Measurements from ENCODE around the gene EEIG2. TPM values are rescaled to one million over a fixed set of nuclear protein-coding genes. Genes with fewer than 3 reads are reported as not detected.
A peak's percentile ranks its signal among the peaks of the same experiment; 100 is the strongest.

Gene EEIG2
- total RNA-seq (11.7 and 13.6 TPM in 2 replicates), polyA plus RNA-seq (4.4 and 7.1 TPM in 2 replicates), polyA minus RNA-seq (4.5 and 4.8 TPM in 2 replicates)
- total RNA-seq (2013): 14.1 TPM

- Histone ChIP-seq H3K9me3 (ENCODE audit: control extremely low read depth in 1 of 3, control insufficient read depth in 2 of 3, insufficient read depth in 1 of 3, low read length in 2 of 3) (no peaks in the 10 kb centered on the region), H3K4me3 (ENCODE audit: control extremely low read depth in 1 of 5, extremely low read depth in 1 of 5, insufficient read depth in 1 of 5, low read depth in 2 of 5, low read length in 4 of 5) (peak within 1 kb of the TSS; percentile 57 to 85 (median 74)), H3K79me2 (ENCODE audit: control insufficient read depth, insufficient read depth, low read length) (peaks cover 43% of the 10 kb centered on the region), H3K27me3 (replicated peaks in 1 of 4; ENCODE audit: control extremely low read depth in 1 of 4, control insufficient read depth in 3 of 4, insufficient read depth in 4 of 4, low read length in 3 of 4) (no peaks in the 10 kb centered on the region), H3K4me2 (replicated peaks; ENCODE audit: low read depth, low read length, poor library complexity, severe bottlenecking) (peak within 1 kb of the TSS; percentile 71), H3K27ac (ENCODE audit: low read length in 2 of 2) (peak within 1 kb of the TSS; percentile 75 to 82), H3K36me3 (replicated peaks in 1 of 2; ENCODE audit: control extremely low read depth in 1 of 2, control insufficient read depth in 1 of 2, extremely low read depth in 1 of 2, insufficient read depth in 2 of 2, low read length in 1 of 2) (no peaks in the 10 kb centered on the region), H3K4me1 (ENCODE audit: control insufficient read depth in 2 of 2, insufficient read depth in 2 of 2, low read length in 2 of 2) (peaks cover 54 to 59% of the 10 kb centered on the region in 2 donors), H4K20me1 (ENCODE audit: control insufficient read depth, insufficient read depth, low read length, poor library complexity, severe bottlenecking) (peaks cover 29% of the 10 kb centered on the region), H2AFZ (ENCODE audit: insufficient read depth, low read depth, low read length, poor library complexity, severe bottlenecking) (peak within 1 kb of the TSS; percentile 82), H3K9ac (ENCODE audit: low read length) (peak within 1 kb of the TSS; percentile 73)
- ATAC-seq (ENCODE audit: low read depth) (peak; percentile 90), DNase-seq (peak; percentile 96)
- ChIA-PET POLR2A (interaction anchor here (2.5 kb wide), 1 partner anchor 133 kb away, joined by 8 read pairs; the partner anchor contains the start of gene PRPF38B), CTCF (interaction anchor here (0.6 to 12.1 kb wide), 25 partner anchors 9 to 777 kb away, joined by 3 to 325 read pairs (median 8); partner anchors contain the start of genes CLCC1, HENMT1, PRPF38B and SLC25A24)
- Mint-ChIP-seq H3K27me3 (no peaks in the 10 kb centered on the region), H3K4me3 (peak within 1 kb of the TSS; percentile 98), H3K4me1 (peaks cover 29% of the 10 kb centered on the region), H3K27ac (peak within 1 kb of the TSS; percentile 92), H3K9me3 (ENCODE audit: insufficient read depth) (no peaks in the 10 kb centered on the region)
- 3% methylated on average over 45 of the region's 59 CpGs for WGBS (ENCODE audit: insufficient coverage)
- TF ChIP-seq CTCF (IDR thresholded peaks at IDR 0.05): peak; percentile 75
- no peak for TF ChIP-seq EZH2 (IDR thresholded peaks at IDR 0.05; ENCODE audit: borderline replicate concordance, insufficient read depth, low read depth, low read length, poor library complexity, severe bottlenecking)
- intact Hi-C loops (cut with micrococcal nuclease): loop anchor here (2.0 to 10.0 kb wide), 8 partner anchors 133 to 777 kb away; partner anchors contain the start of genes ELAPOR1, PRPF38B, STXBP3 and TMEM167B
Observed at GRCh38 chr1:108559215-108560186, at the start of gene EEIG2. Gene EEIG2 (plus strand): TSS chr1:108560100. CDS start chr1:108560429, 329 bp downstream.
